Aorta (tissue), 5 donors: Measurements from ENCODE around the gene RFPL3. TPM values are rescaled to one million over a fixed set of nuclear protein-coding genes. Genes with fewer than 3 reads are reported as not detected.

Source experiments
- ATAC-seq: fragments of 200-7000 bp; cut with Tn5 transposase; one replicate; pipeline ENCODE4 v1.9.1; 2022; ENCODE audit warnings: moderate library complexity; ENCODE audit not compliant: low FRiP score
- DNase-seq, 2 donors: peaks; one replicate each; pipeline ENCODE4 v3.0.0-alpha.2; 2020
- H3K27ac ChIP-seq, 2 donors: one replicate each; pipeline ENCODE4 v1.5.1; 2013; ENCODE audit warnings: low read length in 2 of 2, mild to moderate bottlenecking in 2 of 2, moderate library complexity in 2 of 2, control low read depth in 1 of 2, inconsistent platforms in 1 of 2, low read depth in 1 of 2
- H3K27me3 ChIP-seq, 2 donors: one replicate each; pipeline ENCODE4 v1.6.1; 2013; ENCODE audit warnings: control low read depth in 1 of 2, low read length in 1 of 2, mild to moderate bottlenecking in 1 of 2, moderate library complexity in 1 of 2; ENCODE audit not compliant: insufficient read depth in 2 of 2, control insufficient read depth in 1 of 2
- H3K36me3 ChIP-seq, 2 donors: one replicate each; pipeline ENCODE4 v1.6.1; 2013; ENCODE audit warnings: control low read depth in 1 of 2, low read length in 1 of 2, mild to moderate bottlenecking in 1 of 2; ENCODE audit not compliant: insufficient read depth in 2 of 2, control insufficient read depth in 1 of 2
- H3K4me1 ChIP-seq, 2 donors: one replicate each; pipeline ENCODE4 v1.6.1; 2013; ENCODE audit warnings: low read length in 2 of 2, control low read depth in 1 of 2, mild to moderate bottlenecking in 1 of 2, moderate library complexity in 1 of 2; ENCODE audit not compliant: insufficient read depth in 2 of 2, control insufficient read depth in 1 of 2
- H3K4me3 ChIP-seq, 2 donors: one replicate each; pipeline ENCODE4 v1.5.1; 2013; ENCODE audit warnings: low read length in 2 of 2, control low read depth in 1 of 2, mild to moderate bottlenecking in 1 of 2
- H3K9me3 ChIP-seq: one replicate; pipeline ENCODE4 v1.6.1; 2013; ENCODE audit warnings: mild to moderate bottlenecking, low read length; ENCODE audit not compliant: control insufficient read depth
- WGBS, 2 donors: extraction: QIAGEN DNeasy Blood & Tissue Kit; methylation state at CpG; one replicate each; pipeline ENCODE4 v1.1.7; 2013; 5-methylcytosine and 5-hydroxymethylcytosine counted together
- intact Hi-C, 2 donors: fragments of 100-400 bp; cut with DNase I; formaldehyde crosslinking; loops; one replicate each; pipeline versions ENCODE4 v1.14.2 to v1.15.0; 2022
- polyA plus RNA-seq, 2 donors: library from polyadenylated mRNA; stranded (reverse); fragments of 200-250 nt; gene quantifications; one replicate each; pipeline ENCODE4 v1.2.3, GENCODE V29; 2013
- total RNA-seq, 2 donors: library from RNA; stranded (reverse); fragmentation: NEBNext Ultra II Directional; extraction: Animal tissue kit (Norgen Biotek cat#: 25700); gene quantifications; one replicate each; pipeline ENCODE4 v1.2.1, GENCODE V29; 2021
- donor health status: healthy with polysubstance abuse.
- donor health status: Bipolar disorder and iron deficiency.
- donor health status: DM: no; HTN: no; CAD: no.
- donor health status: DM: no; HTN: no; CAD: no.
- donor health status: DM: yes; HTN: yes; CAD: no.

Gene RFPL3
- total and polyA plus RNA-seq, 4 donors, result not detected

- no peak for ATAC-seq
- H3K4me3 ChIP-seq, result no peak overlapping the region
- WGBS, 2 donors, result 48 to 71% methylated on average over 2 of the region's 2 CpGs
Measured at GRCh38 chr22:32407936-32408335, 50.3 kb downstream of the RFPL3 start.

GRCh38 chr22:32409977-32410376 is 52.3 kb downstream of the RFPL3 start:
- ATAC-seq (no peak), DNase-seq (no peak)
- H3K9me3 ChIP-seq, result no peaks in the 10 kb centered on the region
- peaks cover 7 to 11% of the 10 kb centered on the region in 2 donors for H3K36me3 ChIP-seq
- peaks cover 3 to 9% of the 10 kb centered on the region in 2 donors for H3K4me1 ChIP-seq
- H3K4me3 ChIP-seq, result no peak overlapping the region
- H3K27me3 ChIP-seq, result no peaks in the 10 kb centered on the region
- intact Hi-C loops, result no loop called here
- WGBS, 2 donors, result 94 to 97% methylated on average over 9 of the region's 9 CpGs
- H3K27ac ChIP-seq, result no peak overlapping the region

More at GRCh38 chr22:32407936-32408335, 50.3 kb downstream of the RFPL3 start:
- DNase-seq, result no peak
- peaks cover 3 to 9% of the 10 kb centered on the region in 2 donors for H3K4me1 ChIP-seq
- intact Hi-C loops, result no loop called here
- no peak overlapping the region for H3K27ac ChIP-seq
- no peaks in the 10 kb centered on the region for H3K27me3 ChIP-seq
- H3K36me3 ChIP-seq, result peaks cover 7 to 11% of the 10 kb centered on the region in 2 donors
- H3K9me3 ChIP-seq, result no peaks in the 10 kb centered on the region

DNA sequence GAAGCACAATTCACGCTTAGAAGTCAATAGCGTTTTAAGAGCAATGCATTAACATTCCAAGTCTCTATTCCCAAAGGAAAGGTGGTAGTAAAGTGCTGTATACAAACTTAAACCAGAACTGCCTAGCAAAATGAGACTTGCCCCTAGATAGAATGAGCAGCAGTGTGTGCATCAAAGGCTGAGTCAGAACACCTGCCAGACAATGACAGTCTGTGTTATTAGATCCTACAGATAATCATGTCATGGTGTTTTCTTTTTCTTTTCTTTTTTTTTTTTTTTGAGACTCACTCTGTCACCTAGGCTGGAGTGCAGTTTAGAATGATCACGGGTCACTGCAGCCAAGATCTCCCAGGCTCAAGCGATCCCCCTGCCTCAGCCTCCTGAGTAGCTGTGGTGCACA is 52.8 kb downstream of the RFPL3 start:
- H3K4me1 ChIP-seq, result peaks cover 3 to 9% of the 10 kb centered on the region in 2 donors
- peaks cover 7 to 10% of the 10 kb centered on the region in 2 donors for H3K36me3 ChIP-seq

More for the DNA sequence above, 52.8 kb downstream of the RFPL3 start:
- H3K4me3 ChIP-seq, result no peak overlapping the region
- no peak overlapping the region for H3K27ac ChIP-seq
- intact Hi-C loops, result no loop called here
- ATAC-seq (no peak), DNase-seq (no peak)
- no peaks in the 10 kb centered on the region for H3K27me3 ChIP-seq
- WGBS, 2 donors, result 84 to 86% methylated on average over 4 of the region's 4 CpGs
- H3K9me3 ChIP-seq, result no peaks in the 10 kb centered on the region

Other genes starting within 250 kb of the RFPL3 start
- gene C22orf42, start 198.6 kb upstream of the RFPL3 start, total RNA-seq, result not detected
- not detected for gene C22orf42, start 198.6 kb upstream of the RFPL3 start, polyA plus RNA-seq
- gene RFPL2, start 152.8 kb upstream of the RFPL3 start, total RNA-seq, result not detected
- gene RFPL2, start 152.8 kb upstream of the RFPL3 start, polyA plus RNA-seq, result not detected
- gene SLC5A4, start 102.5 kb upstream of the RFPL3 start, total RNA-seq, result 1 to 10 TPM; 2.2 to 2.9 TPM
- under 1 TPM; 0.10 to 0.88 TPM for gene SLC5A4, start 102.5 kb upstream of the RFPL3 start, polyA plus RNA-seq
- 10 to 100 TPM; 48.7 to 50.0 TPM for gene RTCB, start 54.4 kb downstream of the RFPL3 start, total RNA-seq
- gene RTCB, start 54.4 kb downstream of the RFPL3 start, polyA plus RNA-seq, result 10 to 100 TPM; 57.2 to 71.9 TPM
- gene BPIFC, start 106.6 kb downstream of the RFPL3 start, total RNA-seq, result not detected
- not detected for gene BPIFC, start 106.6 kb downstream of the RFPL3 start, polyA plus RNA-seq
- 10 to 100 TPM; 71.9 to 73.1 TPM for gene FBXO7, start 116.9 kb downstream of the RFPL3 start, total RNA-seq
- gene FBXO7, start 116.9 kb downstream of the RFPL3 start, polyA plus RNA-seq, result 10 to 100 TPM; 64.4 to 76.6 TPM